GM12878 (cell line): ENCODE measurements around the gene AP2A2. TPM values are rescaled to one million over a fixed set of nuclear protein-coding genes. Genes with fewer than 3 reads are reported as not detected.

Experiments used
- ATAC-seq: fragments of 200-7000 bp; cut with Tn5 transposase; 3 replicates; pipeline ENCODE4 v1.9.1; 2020; ENCODE audit warnings: mild to moderate bottlenecking, moderate library complexity
- BruUV-seq: library from RNA; stranded (reverse); fragments of 400-500 nt; replicated peaks from 2 replicates; lab custom pipeline; 2021; lab: Mats Ljungman, UMichigan
- CTCF ChIA-PET: fragments of 300-600 bp; sonication (Branson Sonifier 250); formaldehyde crosslinking; extraction: SDS; loops from one replicate; lab custom pipeline; 2021; ENCODE audit warnings: inconsistent platforms; lab: Yijun Ruan, JAX
- POLR2A ChIA-PET: fragments of 350-600 bp; formaldehyde crosslinking; extraction: SDS; loops from one replicate; lab custom pipeline; 2021; ENCODE audit warnings: inconsistent platforms; lab: Charles Lee
- RAD21 ChIA-PET: fragments of 300-600 bp; sonication (Branson Sonifier 250); formaldehyde crosslinking; loops from one replicate; lab custom pipeline; 2023; ENCODE audit warnings: antibody characterized with exemption; ENCODE audit not compliant: unreplicated experiment; lab: Charles Lee
- SMC1A ChIA-PET: fragments of 300-600 bp; sonication (Branson Sonifier 250); formaldehyde crosslinking; loops from one replicate; lab custom pipeline; 2023; ENCODE audit not compliant: unreplicated experiment, uncharacterized antibody; lab: Charles Lee
- DNase-seq: peaks from one replicate; pipeline ENCODE4 v3.0.0-alpha.2; 2011; ENCODE audit warnings: low read depth, low spot score
- FAIRE-seq: peaks from 3 replicates; lab custom pipeline; 2011; peaks lifted over from hg19 to GRCh38; lab: Jason Lieb, UNC
- H2AFZ ChIP-seq: 2 replicates; pipeline ENCODE4 v1.6.0; 2011; ENCODE audit warnings: low read depth, low read length, control low read depth; ENCODE audit not compliant: control insufficient read depth
- H3K27ac ChIP-seq: 2 replicates; pipeline ENCODE4 v1.5.1; 2011; ENCODE audit warnings: control low read depth; ENCODE audit not compliant: control insufficient read depth, insufficient read depth
- H3K27me3 ChIP-seq, 2 experiments: replicated peaks in 1 of 2; 2 replicates each; pipeline versions ENCODE4 v1.6.0 to v1.6.1; 2011; ENCODE audit warnings: low read length in 1 of 2; ENCODE audit not compliant: control insufficient read depth in 2 of 2, insufficient read depth in 2 of 2
- H3K36me3 ChIP-seq, 2 experiments: 2 replicates each; pipeline ENCODE4 v1.5.1; 2011; ENCODE audit warnings: low read length in 1 of 2; ENCODE audit not compliant: control insufficient read depth in 2 of 2, insufficient read depth in 2 of 2
- H3K4me1 ChIP-seq: 2 replicates; pipeline ENCODE4 v1.6.1; 2011; ENCODE audit warnings: mild to moderate bottlenecking, low read length, moderate library complexity, mixed read lengths; ENCODE audit not compliant: control insufficient read depth, insufficient read depth
- H3K4me2 ChIP-seq: 2 replicates; pipeline ENCODE4 v1.6.0; 2011; ENCODE audit warnings: control low read depth; ENCODE audit not compliant: control insufficient read depth, insufficient read depth
- H3K4me3 ChIP-seq: fragments of 200-600 bp; sonication (generic); 2 replicates; pipeline ENCODE4 v1.5.1; 2016
- H3K79me2 ChIP-seq: 2 replicates; pipeline ENCODE4 v1.6.0; 2011; ENCODE audit warnings: low read length; ENCODE audit not compliant: control insufficient read depth, insufficient read depth
- H3K9ac ChIP-seq: 2 replicates; pipeline ENCODE4 v1.8.0; 2011; ENCODE audit warnings: low read length, control low read depth, mixed read lengths; ENCODE audit not compliant: control insufficient read depth, insufficient read depth
- H3K9me3 ChIP-seq: replicated peaks from 3 replicates; pipeline ENCODE4 v1.5.1; 2011; ENCODE audit warnings: mild to moderate bottlenecking, low read length; ENCODE audit not compliant: control insufficient read depth, insufficient read depth
- H4K20me1 ChIP-seq: 2 replicates; pipeline ENCODE4 v1.6.0; 2011; ENCODE audit not compliant: control insufficient read depth, insufficient read depth
- CHD1 ChIP-seq: IDR thresholded peaks from 2 replicates; pipeline ENCODE4 v1.6.1; 2012; ENCODE audit warnings: low read depth, low read length, improper control_type of control experiment
- GABPA ChIP-seq: IDR thresholded peaks from 2 replicates; pipeline ENCODE4 v1.6.1; 2014; ENCODE audit warnings: antibody characterized with exemption, low read depth, mild to moderate bottlenecking, inconsistent platforms
- MTA3 ChIP-seq: IDR thresholded peaks from 2 replicates; pipeline ENCODE4 v1.6.1; 2012; ENCODE audit warnings: low read length, inconsistent platforms, borderline replicate concordance
- RFX5 ChIP-seq: IDR thresholded peaks from 2 replicates; pipeline ENCODE4 v1.6.1; 2011; ENCODE audit warnings: low read depth, low read length, improper control_type of control experiment
- TCF3 ChIP-seq: IDR thresholded peaks from 2 replicates; pipeline ENCODE4 v1.6.1; 2012; ENCODE audit warnings: low read depth, mild to moderate bottlenecking, low read length, borderline replicate concordance; ENCODE audit not compliant: insufficient read depth
- ZBED1 ChIP-seq: IDR thresholded peaks from 2 replicates; pipeline ENCODE4 v1.6.1; 2016; ENCODE audit warnings: borderline replicate concordance
- ZNF24 ChIP-seq: fragments of 450-650 bp; IDR thresholded peaks from 2 replicates; pipeline ENCODE4 v1.6.1; 2017; ENCODE audit warnings: antibody characterized with exemption, mild to moderate bottlenecking
- WGBS: methylation state at CpG from one replicate; pipeline ENCODE4 v1.1.6; 2016; ENCODE audit warnings: low lambda C conversion rate; ENCODE audit not compliant: insufficient replicate concordance, insufficient coverage; ENCODE audit errors: missing lambda C conversion rate; 5-methylcytosine and 5-hydroxymethylcytosine counted together
- in situ Hi-C: fragments of 300-500 bp; cut with MboI; formaldehyde crosslinking; loops from 9 replicates; pipeline ENCODE4 v1.14.3; 2018; ENCODE audit warnings: mixed read lengths
- intact Hi-C: fragments of 100-400 bp; cut with micrococcal nuclease; formaldehyde crosslinking; loops from one replicate; pipeline ENCODE4 v1.14.2; 2022; ENCODE audit not compliant: unreplicated experiment
- polyA plus RNA-seq, 11 experiments: library from polyadenylated mRNA; depleted of rRNA in 4 of 11; unstranded in 6 of 11; stranded (reverse) in 5 of 11; fragments of >200 nt; fragmentation: Nextera tagmentation in 4 of 11; fragmentation: Illumina TruSeq in 1 of 11; extraction: Ambion mirVana in 4 of 11; extraction: Trizol in 1 of 11; gene quantifications; 1 replicate in 1 of 11; 2 replicates in 10 of 11; pipeline versions ENCODE4 v1.2.1 to v1.2.3, GENCODE V29; 2011 to 2016; ENCODE audit warnings: inconsistent platforms in 2 of 11, missing spikeins in 2 of 11, low read depth in 1 of 11
- total RNA-seq, 4 experiments: library from RNA; depleted of rRNA in 3 of 4; stranded (reverse); fragments of >200 nt in 3 of 4; fragmentation: Illumina TruSeq in 1 of 4; extraction: Trizol in 1 of 4; gene quantifications; 2 replicates each; pipeline versions ENCODE4 v1.2.1 to v1.2.3, GENCODE V29; 2013 to 2021
- TF ChIP-seq, protein P1 (sequence below): IDR thresholded peaks from 2 replicates; pipeline ENCODE4 v1.6.1; 2012; ENCODE audit warnings: low read length, inconsistent platforms
- TF ChIP-seq, protein P2 (sequence below): fragments of 450-650 bp; conservative IDR thresholded peaks from 2 replicates; pipeline ENCODE4 v1.6.1; 2017; ENCODE audit warnings: mild to moderate bottlenecking, moderate library complexity

AP2A2 gene
- total and polyA plus RNA-seq, 10 of the 15 experiments (the other 5 are each of a cell fraction or from before 2014, with no cell fraction given): 0.58 to 48.8 (median 18.2) TPM

DNA sequence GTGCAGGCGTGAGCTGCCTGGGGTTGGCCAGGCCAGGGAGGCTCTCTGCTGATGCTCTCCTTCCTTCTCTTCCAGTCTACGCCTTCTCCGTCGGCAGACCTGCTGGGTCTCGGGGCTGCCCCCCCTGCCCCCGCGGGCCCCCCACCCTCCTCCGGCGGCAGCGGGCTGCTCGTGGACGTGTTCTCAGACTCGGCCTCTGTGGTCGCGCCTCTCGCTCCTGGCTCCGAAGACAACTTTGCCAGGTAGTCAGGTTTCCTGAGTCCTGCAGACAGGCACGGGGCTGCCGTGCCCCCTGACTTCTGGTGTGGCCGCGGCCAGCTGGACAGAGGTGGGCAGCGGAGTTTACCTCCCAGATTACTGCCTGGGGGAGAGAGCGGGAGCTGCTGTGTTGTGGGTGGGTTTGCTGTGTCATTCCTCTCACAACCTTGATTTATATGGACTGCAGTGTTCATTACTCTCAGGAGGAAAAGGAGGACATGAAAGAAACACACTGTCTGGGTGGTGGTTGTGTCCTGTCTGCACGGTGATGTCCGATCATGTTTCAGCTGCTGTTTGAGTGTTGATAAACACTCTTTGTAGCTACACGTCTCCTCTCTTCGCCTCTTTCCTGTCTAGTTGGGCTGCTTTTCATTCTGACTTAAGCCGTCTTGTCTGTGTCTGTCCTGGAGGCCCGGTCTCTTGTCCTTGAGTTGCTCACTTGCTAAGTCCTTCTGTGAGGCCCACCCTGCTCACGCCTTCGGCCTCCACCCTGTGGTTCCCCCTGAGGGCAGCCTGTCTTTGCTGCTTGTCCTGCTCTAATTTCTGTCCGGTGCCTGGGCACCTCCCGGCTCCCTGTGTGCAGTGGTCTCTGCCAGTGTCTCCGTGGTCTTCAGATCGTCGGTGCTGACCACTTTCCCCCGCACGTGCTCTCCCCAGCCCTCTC, 74.9 kb downstream of the AP2A2 start (continued):
- TF ChIP-seq, protein P1, sequence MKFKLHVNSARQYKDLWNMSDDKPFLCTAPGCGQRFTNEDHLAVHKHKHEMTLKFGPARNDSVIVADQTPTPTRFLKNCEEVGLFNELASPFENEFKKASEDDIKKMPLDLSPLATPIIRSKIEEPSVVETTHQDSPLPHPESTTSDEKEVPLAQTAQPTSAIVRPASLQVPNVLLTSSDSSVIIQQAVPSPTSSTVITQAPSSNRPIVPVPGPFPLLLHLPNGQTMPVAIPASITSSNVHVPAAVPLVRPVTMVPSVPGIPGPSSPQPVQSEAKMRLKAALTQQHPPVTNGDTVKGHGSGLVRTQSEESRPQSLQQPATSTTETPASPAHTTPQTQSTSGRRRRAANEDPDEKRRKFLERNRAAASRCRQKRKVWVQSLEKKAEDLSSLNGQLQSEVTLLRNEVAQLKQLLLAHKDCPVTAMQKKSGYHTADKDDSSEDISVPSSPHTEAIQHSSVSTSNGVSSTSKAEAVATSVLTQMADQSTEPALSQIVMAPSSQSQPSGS: no peak
- TF ChIP-seq, protein P2, sequence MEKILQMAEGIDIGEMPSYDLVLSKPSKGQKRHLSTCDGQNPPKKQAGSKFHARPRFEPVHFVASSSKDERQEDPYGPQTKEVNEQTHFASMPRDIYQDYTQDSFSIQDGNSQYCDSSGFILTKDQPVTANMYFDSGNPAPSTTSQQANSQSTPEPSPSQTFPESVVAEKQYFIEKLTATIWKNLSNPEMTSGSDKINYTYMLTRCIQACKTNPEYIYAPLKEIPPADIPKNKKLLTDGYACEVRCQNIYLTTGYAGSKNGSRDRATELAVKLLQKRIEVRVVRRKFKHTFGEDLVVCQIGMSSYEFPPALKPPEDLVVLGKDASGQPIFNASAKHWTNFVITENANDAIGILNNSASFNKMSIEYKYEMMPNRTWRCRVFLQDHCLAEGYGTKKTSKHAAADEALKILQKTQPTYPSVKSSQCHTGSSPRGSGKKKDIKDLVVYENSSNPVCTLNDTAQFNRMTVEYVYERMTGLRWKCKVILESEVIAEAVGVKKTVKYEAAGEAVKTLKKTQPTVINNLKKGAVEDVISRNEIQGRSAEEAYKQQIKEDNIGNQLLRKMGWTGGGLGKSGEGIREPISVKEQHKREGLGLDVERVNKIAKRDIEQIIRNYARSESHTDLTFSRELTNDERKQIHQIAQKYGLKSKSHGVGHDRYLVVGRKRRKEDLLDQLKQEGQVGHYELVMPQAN: no peak
- no peak for TF ChIP-seq TCF3
- no peak for TF ChIP-seq RFX5

DNA sequence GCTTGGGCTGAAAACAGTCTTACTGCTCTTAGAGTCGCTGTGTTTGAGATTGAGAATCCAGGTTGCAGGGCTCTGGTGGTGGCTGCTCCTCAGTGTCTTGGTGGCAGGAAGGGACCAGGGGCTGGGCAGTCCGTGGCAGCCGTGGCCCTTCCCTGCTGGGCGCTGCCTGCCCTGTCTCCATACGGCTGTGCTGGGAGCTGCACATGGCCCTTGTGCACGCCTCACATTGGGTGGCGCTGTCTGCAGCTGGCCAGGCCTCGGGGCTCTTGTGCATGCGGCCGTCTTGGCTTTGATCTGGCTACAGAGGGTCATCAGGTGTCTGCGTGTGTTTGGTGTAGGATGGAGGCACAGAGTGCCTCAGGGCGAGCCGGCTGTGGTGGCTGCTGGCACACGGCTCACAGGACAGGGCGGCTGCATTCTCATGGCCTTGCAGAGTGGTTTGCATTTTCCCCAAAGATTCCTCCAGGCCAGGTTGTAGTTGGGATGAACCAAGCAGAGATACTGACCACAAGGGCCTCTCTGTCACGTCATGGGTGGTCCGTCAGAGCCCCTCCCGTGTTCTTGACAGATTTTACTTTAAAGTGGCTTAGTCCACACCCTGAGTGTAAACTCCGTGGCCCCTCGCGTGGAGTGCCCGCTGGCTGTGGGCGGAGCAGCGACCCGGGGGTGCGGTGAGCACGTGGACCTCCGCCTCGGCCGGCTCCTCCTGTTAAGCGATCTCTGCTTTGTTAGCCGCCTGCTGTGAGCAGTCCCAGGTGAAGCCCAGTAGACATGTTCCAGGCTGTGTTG, 76.1 kb downstream of the AP2A2 start:
- WGBS: 94% methylated on average over 32 of the region's 32 CpGs
- Histone ChIP-seq H3K4me2 (no peak overlapping the region), H3K79me2 (no peaks in the 10 kb centered on the region), H3K27ac (no peak overlapping the region), H4K20me1 (no peaks in the 10 kb centered on the region), H2AFZ (no peak overlapping the region), H3K27me3 (no peaks in the 10 kb centered on the region), H3K36me3 (peaks cover 3 to 14% of the 10 kb centered on the region in 2 experiments; a peak in 3 of 4 replicates), H3K9ac (no peak overlapping the region), H3K4me1 (no peaks in the 10 kb centered on the region), H3K4me3 (no peak overlapping the region), H3K9me3 (no peaks in the 10 kb centered on the region)
- ChIA-PET RAD21 (no interaction called here), CTCF (no interaction called here), POLR2A (no interaction called here), SMC1A (no interaction called here)
- DNase-seq (no peak), FAIRE-seq (no peak), ATAC-seq (no peak)
- in situ Hi-C loops: no loop called here
- BruUV-seq: no TSS peak
- intact Hi-C loops: no loop called here
- no peak for TF ChIP-seq ZBED1
- TF ChIP-seq CHD1: no peak
- TF ChIP-seq ZNF24: no peak
- TF ChIP-seq GABPA: no peak
- TF ChIP-seq MTA3: no peak
